ENCODE measurements around the gene EXOC6B. TPM values are rescaled to one million over a fixed set of nuclear protein-coding genes. Genes with fewer than 3 reads are reported as not detected.

Gene EXOC6B
- total RNA-seq, 3 donors from 2014 or later = 32.2 to 49.2 (median 37.0) TPM

DNA sequence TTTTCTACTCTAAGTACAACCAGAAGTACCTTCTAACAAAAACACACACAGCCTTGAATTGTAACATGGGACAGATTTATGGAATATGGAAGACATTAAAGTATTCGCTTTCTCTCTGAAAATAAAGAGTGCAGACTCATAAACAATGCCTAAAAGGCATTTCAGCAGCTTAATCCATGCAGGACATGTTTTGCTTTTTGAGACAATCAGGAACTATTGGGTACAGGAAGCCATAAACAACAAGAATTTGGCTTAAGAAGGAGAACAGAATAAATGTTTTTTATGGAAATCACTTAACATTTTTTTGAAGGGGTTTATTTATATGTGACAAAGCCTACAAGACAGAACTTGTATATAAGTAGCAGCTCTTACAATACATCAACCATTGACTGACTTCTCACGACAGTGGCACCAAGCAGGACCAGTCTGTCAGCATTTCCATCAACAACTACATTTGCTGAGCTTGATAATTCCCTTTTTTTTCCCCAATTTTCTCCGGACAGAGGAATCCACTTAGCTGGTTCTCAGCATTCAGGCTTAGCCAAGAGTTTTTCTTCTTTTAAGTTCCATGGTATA, 140.1 kb downstream of the EXOC6B start:
- no peaks in the 10 kb centered on the region for H3K36me3 ChIP-seq
- H3K27ac ChIP-seq = no peak overlapping the region
- H3K4me1 ChIP-seq = no peaks in the 10 kb centered on the region
- no peak for DNase-seq (ENCODE audit: low spot score in 2 of 2)
- no peaks in the 10 kb centered on the region for H3K9me3 ChIP-seq
- H3K4me3 ChIP-seq = no peak overlapping the region
- intact Hi-C loops (cut with DNase I; ENCODE audit: low total_unique reads) = no loop called here
- TF ChIP-seq, protein P1, sequence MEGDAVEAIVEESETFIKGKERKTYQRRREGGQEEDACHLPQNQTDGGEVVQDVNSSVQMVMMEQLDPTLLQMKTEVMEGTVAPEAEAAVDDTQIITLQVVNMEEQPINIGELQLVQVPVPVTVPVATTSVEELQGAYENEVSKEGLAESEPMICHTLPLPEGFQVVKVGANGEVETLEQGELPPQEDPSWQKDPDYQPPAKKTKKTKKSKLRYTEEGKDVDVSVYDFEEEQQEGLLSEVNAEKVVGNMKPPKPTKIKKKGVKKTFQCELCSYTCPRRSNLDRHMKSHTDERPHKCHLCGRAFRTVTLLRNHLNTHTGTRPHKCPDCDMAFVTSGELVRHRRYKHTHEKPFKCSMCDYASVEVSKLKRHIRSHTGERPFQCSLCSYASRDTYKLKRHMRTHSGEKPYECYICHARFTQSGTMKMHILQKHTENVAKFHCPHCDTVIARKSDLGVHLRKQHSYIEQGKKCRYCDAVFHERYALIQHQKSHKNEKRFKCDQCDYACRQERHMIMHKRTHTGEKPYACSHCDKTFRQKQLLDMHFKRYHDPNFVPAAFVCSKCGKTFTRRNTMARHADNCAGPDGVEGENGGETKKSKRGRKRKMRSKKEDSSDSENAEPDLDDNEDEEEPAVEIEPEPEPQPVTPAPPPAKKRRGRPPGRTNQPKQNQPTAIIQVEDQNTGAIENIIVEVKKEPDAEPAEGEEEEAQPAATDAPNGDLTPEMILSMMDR (IDR thresholded peaks at IDR 0.05) = no peak
- no peak for TF ChIP-seq POLR2A (IDR thresholded peaks at IDR 0.05)
- TF ChIP-seq POLR2AphosphoS5 (IDR thresholded peaks at IDR 0.05) = no peak
- no peaks in the 10 kb centered on the region for H3K27me3 ChIP-seq

DNA sequence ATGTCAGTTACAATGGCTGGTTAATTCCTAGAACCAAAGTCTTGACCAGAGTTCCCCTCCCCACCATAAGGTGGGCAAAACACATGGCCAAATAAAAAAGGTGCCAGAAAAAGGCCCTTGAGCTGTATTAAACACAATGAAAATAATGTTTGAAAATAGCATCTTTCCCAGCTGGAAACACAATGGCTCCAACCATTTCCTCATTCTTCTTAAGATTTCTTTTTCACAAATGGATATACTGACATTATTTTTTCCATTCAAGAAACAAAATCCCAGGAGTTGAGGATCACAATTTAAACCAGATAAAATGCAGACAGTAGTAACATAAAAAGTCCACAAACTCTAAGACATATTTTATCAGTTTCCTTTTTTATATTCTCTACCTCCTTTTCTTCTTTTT, 143.8 kb downstream of the EXOC6B start:
- Histone ChIP-seq H3K9me3 (no peaks in the 10 kb centered on the region), H3K27me3 (no peaks in the 10 kb centered on the region), H3K4me1 (no peaks in the 10 kb centered on the region), H3K36me3 (no peaks in the 10 kb centered on the region), H3K27ac (no peak overlapping the region), H3K4me3 (no peak overlapping the region)
- TF ChIP-seq POLR2AphosphoS5 (IDR thresholded peaks at IDR 0.05) (no peak), POLR2A (IDR thresholded peaks at IDR 0.05) (no peak)
- TF ChIP-seq, protein P1 (IDR thresholded peaks at IDR 0.05) = no peak
- DNase-seq (ENCODE audit: low spot score in 2 of 2) = no peak
- intact Hi-C loops (cut with DNase I; ENCODE audit: low total_unique reads) = no loop called here

DNA sequence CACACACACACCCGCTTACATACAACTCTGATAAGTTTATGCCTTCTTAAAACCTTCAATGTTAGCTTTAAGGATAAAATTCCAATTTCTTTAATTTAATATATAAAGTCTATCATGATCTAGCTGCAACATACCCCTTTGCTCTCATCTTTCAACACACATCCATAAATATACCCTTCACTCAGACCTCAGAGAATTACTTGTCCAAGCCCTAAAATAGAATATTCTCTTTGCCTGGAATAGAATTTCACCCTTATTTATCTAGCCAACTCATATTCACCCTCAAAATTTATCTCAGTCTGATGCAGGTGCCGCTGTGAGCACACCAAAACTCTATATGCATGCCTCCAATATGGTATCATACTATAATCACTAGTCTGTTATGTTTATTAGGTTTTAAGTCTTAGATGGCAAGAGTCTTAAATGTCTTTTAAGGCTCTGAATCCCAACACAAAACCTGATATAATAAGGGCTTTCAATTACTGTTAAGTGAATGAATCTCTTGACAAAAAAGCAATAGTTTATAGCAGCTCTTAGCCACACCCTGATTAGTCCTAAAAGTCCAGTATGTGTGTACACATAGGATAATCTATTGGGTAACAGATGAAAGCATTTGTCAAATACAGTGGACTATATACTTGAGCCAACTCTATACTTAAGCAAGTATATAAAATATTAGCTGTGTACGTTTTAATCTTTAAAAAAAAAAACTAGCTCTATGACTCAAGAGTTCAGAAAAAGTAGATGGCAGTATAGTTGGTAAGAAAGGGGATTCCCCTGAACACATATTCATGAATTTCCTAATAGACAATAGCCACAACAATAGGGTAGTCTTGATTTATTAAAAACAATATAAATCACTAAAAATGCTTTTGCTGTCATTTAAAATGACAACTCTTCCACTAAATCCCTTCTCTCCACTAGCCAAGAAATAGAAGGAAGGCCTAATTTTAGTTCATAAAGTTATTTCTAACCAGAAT, 144.5 kb downstream of the EXOC6B start:
- H3K4me3 ChIP-seq = no peak overlapping the region
- H3K36me3 ChIP-seq = no peaks in the 10 kb centered on the region
- no peaks in the 10 kb centered on the region for H3K9me3 ChIP-seq
- H3K27ac ChIP-seq = no peak overlapping the region
- TF ChIP-seq, protein P1 (IDR thresholded peaks at IDR 0.05) = no peak
- TF ChIP-seq POLR2AphosphoS5 (IDR thresholded peaks at IDR 0.05) (no peak), POLR2A (IDR thresholded peaks at IDR 0.05) (no peak)
- H3K4me1 ChIP-seq = no peaks in the 10 kb centered on the region
- intact Hi-C loops (cut with DNase I; ENCODE audit: low total_unique reads) = no loop called here
- no peak for DNase-seq (ENCODE audit: low spot score in 2 of 2)
- H3K27me3 ChIP-seq = no peaks in the 10 kb centered on the region

DNA sequence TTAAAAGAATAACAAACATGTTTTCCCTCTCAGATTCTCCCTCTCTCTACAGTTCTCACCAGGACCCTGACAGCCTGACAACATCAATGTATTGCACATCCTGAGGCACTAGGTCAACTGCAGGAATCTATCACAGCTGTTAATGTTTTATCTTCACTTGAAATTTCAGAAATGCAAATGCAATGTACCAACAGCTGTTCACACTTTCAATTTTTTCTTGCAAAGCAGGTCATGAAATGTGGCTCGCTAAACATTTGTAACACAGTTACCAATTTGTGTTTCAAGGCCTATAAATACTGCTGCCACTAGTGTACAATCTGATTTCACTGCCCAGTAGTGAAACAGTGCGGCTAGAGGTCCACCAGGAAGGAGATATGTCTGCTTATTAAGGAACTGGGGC, 147.8 kb downstream of the EXOC6B start:
- Histone ChIP-seq H3K4me3 (no peak overlapping the region), H3K36me3 (no peaks in the 10 kb centered on the region), H3K27ac (no peak overlapping the region), H3K27me3 (no peaks in the 10 kb centered on the region), H3K4me1 (no peaks in the 10 kb centered on the region), H3K9me3 (no peaks in the 10 kb centered on the region)
- intact Hi-C loops (cut with DNase I; ENCODE audit: low total_unique reads) = no loop called here
- TF ChIP-seq POLR2AphosphoS5 (IDR thresholded peaks at IDR 0.05) = no peak
- TF ChIP-seq, protein P1 (IDR thresholded peaks at IDR 0.05) = no peak
- TF ChIP-seq POLR2A (IDR thresholded peaks at IDR 0.05) = no peak
- no peak for DNase-seq (ENCODE audit: low spot score in 2 of 2)
